ENCODE measurements around the gene ZNF362.
A peak's percentile ranks its signal among the peaks of the same experiment; 100 is the strongest.

Gene ZNF362

GRCh38 chr1:33344896-33345560 lies 88.7 kb downstream of the ZNF362 start:
- peak overlapping the region; percentile 87 for H3K4me2 ChIP-seq (ENCODE audit: low read length)
- no peaks in the 10 kb centered on the region for H3K27me3 ChIP-seq (ENCODE audit: control insufficient read depth, low read length)
- peak overlapping the region; percentile 89 for H3K4me3 ChIP-seq (ENCODE audit: low read length)
- H3K9me3 ChIP-seq (ENCODE audit: control insufficient read depth, insufficient read depth, low read length) = no peaks in the 10 kb centered on the region
- H3K36me3 ChIP-seq (ENCODE audit: control insufficient read depth, low read length) = peaks cover 67% of the 10 kb centered on the region
- peak overlapping the region; percentile 17 for H3K27ac ChIP-seq (ENCODE audit: low read depth, low read length)
- H3K9me2 ChIP-seq (replicated peaks; ENCODE audit: control insufficient read depth, low read length) = no peaks in the 10 kb centered on the region
- peaks cover 92% of the 10 kb centered on the region for H3K79me2 ChIP-seq (ENCODE audit: control insufficient read depth, low read length)
- peaks cover 29% of the 10 kb centered on the region for H4K20me1 ChIP-seq (ENCODE audit: control insufficient read depth, insufficient read depth, low read depth, low read length)
- H3F3A ChIP-seq (ENCODE audit: control insufficient read depth, insufficient read depth) = no peaks in the 10 kb centered on the region
- peaks cover 85% of the 10 kb centered on the region for H3K4me1 ChIP-seq (ENCODE audit: control insufficient read depth, low read length)
- TF ChIP-seq EZH2phosphoT487 (IDR thresholded peaks at IDR 0.05; ENCODE audit: borderline replicate concordance, low read length) = no peak

- H3K27me3 ChIP-seq (ENCODE audit: control insufficient read depth, low read length) = no peaks in the 10 kb centered on the region
- no peaks in the 10 kb centered on the region for H3K9me3 ChIP-seq (ENCODE audit: control insufficient read depth, insufficient read depth, low read length)
- H3F3A ChIP-seq (ENCODE audit: control insufficient read depth, insufficient read depth) = no peaks in the 10 kb centered on the region; the same call in 1 of the 2 replicates
- H3K4me1 ChIP-seq (ENCODE audit: control insufficient read depth, low read length) = peaks cover 82% of the 10 kb centered on the region
- no peak for TF ChIP-seq CTCF (IDR thresholded peaks at IDR 0.05; ENCODE audit: low read depth, low read length, poor library complexity, severe bottlenecking)
- no peak for TF ChIP-seq EZH2phosphoT487 (IDR thresholded peaks at IDR 0.05; ENCODE audit: borderline replicate concordance, low read length)
- H3K4me2 ChIP-seq (ENCODE audit: low read length) = peak overlapping the region; percentile 87
- peak overlapping the region; percentile 89 for H3K4me3 ChIP-seq (ENCODE audit: low read length)
- no peaks in the 10 kb centered on the region for H3K9me2 ChIP-seq (replicated peaks; ENCODE audit: control insufficient read depth, low read length)
- no peak overlapping the region for H3K27ac ChIP-seq (ENCODE audit: low read depth, low read length)
- peaks cover 55% of the 10 kb centered on the region for H3K36me3 ChIP-seq (ENCODE audit: control insufficient read depth, low read length)
- H3K79me2 ChIP-seq (ENCODE audit: control insufficient read depth, low read length) = peaks cover 77% of the 10 kb centered on the region
- H4K20me1 ChIP-seq (ENCODE audit: control insufficient read depth, insufficient read depth, low read depth, low read length) = peaks cover 16% of the 10 kb centered on the region
Measured at GRCh38 chr1:33346533-33346926, 90.2 kb downstream of the ZNF362 start.

- H3K9me3 ChIP-seq (ENCODE audit: control insufficient read depth, insufficient read depth, low read length) = no peaks in the 10 kb centered on the region
- peak overlapping the region; percentile 87 for H3K4me2 ChIP-seq (ENCODE audit: low read length)
- H3K79me2 ChIP-seq (ENCODE audit: control insufficient read depth, low read length) = peaks cover 72% of the 10 kb centered on the region
- H3K36me3 ChIP-seq (ENCODE audit: control insufficient read depth, low read length) = peaks cover 50% of the 10 kb centered on the region
- TF ChIP-seq EZH2phosphoT487 (IDR thresholded peaks at IDR 0.05; ENCODE audit: borderline replicate concordance, low read length) (no peak), CTCF (IDR thresholded peaks at IDR 0.05; ENCODE audit: low read depth, low read length, poor library complexity, severe bottlenecking) (no peak)
- H3K9me2 ChIP-seq (replicated peaks; ENCODE audit: control insufficient read depth, low read length) = no peaks in the 10 kb centered on the region
- no peak overlapping the region for H3K27ac ChIP-seq (ENCODE audit: low read depth, low read length)
- peaks cover 2% of the 10 kb centered on the region; the same call in 1 of the 2 replicates for H3F3A ChIP-seq (ENCODE audit: control insufficient read depth, insufficient read depth)
- no peaks in the 10 kb centered on the region for H3K27me3 ChIP-seq (ENCODE audit: control insufficient read depth, low read length)
- H3K4me1 ChIP-seq (ENCODE audit: control insufficient read depth, low read length) = peaks cover 77% of the 10 kb centered on the region
- H3K4me3 ChIP-seq (ENCODE audit: low read length) = peak overlapping the region; percentile 89
- H4K20me1 ChIP-seq (ENCODE audit: control insufficient read depth, insufficient read depth, low read depth, low read length) = peaks cover 11% of the 10 kb centered on the region
Measured at GRCh38 chr1:33346927-33347649, 90.8 kb downstream of the ZNF362 start.

- peak overlapping the region; percentile 87 for H3K4me2 ChIP-seq (ENCODE audit: low read length)
- H3K4me1 ChIP-seq (ENCODE audit: control insufficient read depth, low read length) = peaks cover 71% of the 10 kb centered on the region
- peaks cover 45% of the 10 kb centered on the region for H3K36me3 ChIP-seq (ENCODE audit: control insufficient read depth, low read length)
- H3K27me3 ChIP-seq (ENCODE audit: control insufficient read depth, low read length) = no peaks in the 10 kb centered on the region
- no peaks in the 10 kb centered on the region for H3K9me2 ChIP-seq (replicated peaks; ENCODE audit: control insufficient read depth, low read length)
- H3K79me2 ChIP-seq (ENCODE audit: control insufficient read depth, low read length) = peaks cover 66% of the 10 kb centered on the region
- TF ChIP-seq EZH2phosphoT487 (IDR thresholded peaks at IDR 0.05; ENCODE audit: borderline replicate concordance, low read length) = no peak
- no peak for TF ChIP-seq CTCF (IDR thresholded peaks at IDR 0.05; ENCODE audit: low read depth, low read length, poor library complexity, severe bottlenecking)
- H4K20me1 ChIP-seq (ENCODE audit: control insufficient read depth, insufficient read depth, low read depth, low read length) = peaks cover 8% of the 10 kb centered on the region
- no peaks in the 10 kb centered on the region for H3K9me3 ChIP-seq (ENCODE audit: control insufficient read depth, insufficient read depth, low read length)
- H3K4me3 ChIP-seq (ENCODE audit: low read length) = peak overlapping the region; percentile 89
- H3K27ac ChIP-seq (ENCODE audit: low read depth, low read length) = no peak overlapping the region
- H3F3A ChIP-seq (ENCODE audit: control insufficient read depth, insufficient read depth) = peaks cover 2% of the 10 kb centered on the region; the same call in 1 of the 2 replicates
Measured at GRCh38 chr1:33347650-33347992, 91.3 kb downstream of the ZNF362 start.
